NT2/D1 (cell line): ENCODE results near the gene FRRS1.

Experiments used
- DNase-seq: peaks from one replicate; pipeline ENCODE4 v3.0.0-alpha.2; 2011; ENCODE audit warnings: low read depth, low spot score
- H3K27me3 ChIP-seq: 2 replicates; pipeline ENCODE4 v1.6.0; 2011; ENCODE audit warnings: mild to moderate bottlenecking; ENCODE audit not compliant: insufficient read length, insufficient read depth
- H3K36me3 ChIP-seq: 2 replicates; pipeline ENCODE4 v1.6.1; 2011; ENCODE audit warnings: mild to moderate bottlenecking, low read length, mixed read lengths; ENCODE audit not compliant: insufficient read depth, insufficient read length
- H3K4me1 ChIP-seq: 2 replicates; pipeline ENCODE4 v1.5.1; 2011; ENCODE audit not compliant: insufficient read depth, insufficient read length
- H3K4me3 ChIP-seq: 2 replicates; pipeline ENCODE4 v1.5.1; 2011; ENCODE audit warnings: low read depth; ENCODE audit not compliant: insufficient read length
- H3K9ac ChIP-seq: 2 replicates; pipeline ENCODE4 v1.6.0; 2011; ENCODE audit warnings: low read depth; ENCODE audit not compliant: insufficient read length
- H3K9me3 ChIP-seq: 2 replicates; pipeline ENCODE4 v1.5.1; 2011; ENCODE audit warnings: mild to moderate bottlenecking, low read length; ENCODE audit not compliant: insufficient read depth
- SUZ12 ChIP-seq: IDR thresholded peaks from 2 replicates; pipeline ENCODE4 v1.6.1; 2011; ENCODE audit not compliant: insufficient read length, insufficient read depth; ENCODE audit errors: extremely low read depth
- YY1 ChIP-seq: IDR thresholded peaks from 2 replicates; pipeline ENCODE4 v1.6.1; 2011; ENCODE audit not compliant: insufficient read length, insufficient read depth
- ZNF274 ChIP-seq: IDR thresholded peaks from 2 replicates; pipeline ENCODE4 v1.6.1; 2011; ENCODE audit warnings: mild to moderate bottlenecking, low read depth, low read length

FRRS1 gene

GRCh38 chr1:99748419-99748818 is 18.0 kb downstream of the FRRS1 start:
- DNase-seq, result no peak
- no peak for TF ChIP-seq SUZ12
- no peak for TF ChIP-seq YY1
- Histone ChIP-seq H3K9me3 (no peaks in the 10 kb centered on the region), H3K27me3 (no peaks in the 10 kb centered on the region), H3K4me1 (no peaks in the 10 kb centered on the region), H3K4me3 (no peak overlapping the region), H3K9ac (no peak overlapping the region), H3K36me3 (no peaks in the 10 kb centered on the region)

GRCh38 chr1:99745684-99746083 is 20.8 kb downstream of the FRRS1 start:
- no peak for TF ChIP-seq SUZ12
- TF ChIP-seq ZNF274, result no peak
- no peak for TF ChIP-seq YY1
- H3K4me1 ChIP-seq, result no peaks in the 10 kb centered on the region
- H3K9me3 ChIP-seq, result no peaks in the 10 kb centered on the region
- no peak overlapping the region for H3K9ac ChIP-seq
- no peaks in the 10 kb centered on the region for H3K27me3 ChIP-seq
- H3K36me3 ChIP-seq, result no peaks in the 10 kb centered on the region
- H3K4me3 ChIP-seq, result no peak overlapping the region
- no peak for DNase-seq

- TF ChIP-seq YY1 (no peak), ZNF274 (no peak), SUZ12 (no peak)
- Histone ChIP-seq H3K9me3 (no peaks in the 10 kb centered on the region), H3K9ac (no peak overlapping the region), H3K4me1 (no peaks in the 10 kb centered on the region), H3K4me3 (no peak overlapping the region), H3K27me3 (no peaks in the 10 kb centered on the region), H3K36me3 (no peaks in the 10 kb centered on the region)
- no peak for DNase-seq
These were observed 21.4 kb downstream of the FRRS1 start for GRCh38 chr1:99745061-99745460.

GRCh38 chr1:99740141-99740540 is 26.3 kb downstream of the FRRS1 start:
- no peak for TF ChIP-seq ZNF274
- TF ChIP-seq YY1, result no peak
- no peak for TF ChIP-seq SUZ12
- Histone ChIP-seq H3K4me3 (no peak overlapping the region), H3K27me3 (no peaks in the 10 kb centered on the region), H3K9me3 (no peaks in the 10 kb centered on the region), H3K36me3 (no peaks in the 10 kb centered on the region), H3K9ac (no peak overlapping the region), H3K4me1 (no peaks in the 10 kb centered on the region)
- no peak for DNase-seq

- Histone ChIP-seq H3K27me3 (no peaks in the 10 kb centered on the region), H3K36me3 (no peaks in the 10 kb centered on the region), H3K4me3 (no peak overlapping the region), H3K9me3 (no peaks in the 10 kb centered on the region), H3K9ac (no peak overlapping the region), H3K4me1 (no peaks in the 10 kb centered on the region)
- no peak for TF ChIP-seq YY1
- no peak for TF ChIP-seq ZNF274
- TF ChIP-seq SUZ12, result no peak
- no peak for DNase-seq
These were observed 27.5 kb downstream of the FRRS1 start for GRCh38 chr1:99738858-99739465.

- H3K4me1 ChIP-seq, result no peaks in the 10 kb centered on the region
- no peak overlapping the region for H3K9ac ChIP-seq
- H3K4me3 ChIP-seq, result no peak overlapping the region
- TF ChIP-seq SUZ12 (no peak), YY1 (no peak), ZNF274 (no peak)
- peak; percentile 57 for DNase-seq
- no peaks in the 10 kb centered on the region for H3K9me3 ChIP-seq
- H3K36me3 ChIP-seq, result no peaks in the 10 kb centered on the region
- no peaks in the 10 kb centered on the region for H3K27me3 ChIP-seq
These were observed 29.4 kb downstream of the FRRS1 start for GRCh38 chr1:99737016-99737415.

- Histone ChIP-seq H3K27me3 (no peaks in the 10 kb centered on the region), H3K9me3 (no peaks in the 10 kb centered on the region), H3K9ac (no peak overlapping the region), H3K36me3 (no peaks in the 10 kb centered on the region), H3K4me1 (no peaks in the 10 kb centered on the region), H3K4me3 (no peak overlapping the region)
- no peak for DNase-seq
- TF ChIP-seq ZNF274, result no peak
- no peak for TF ChIP-seq SUZ12
- TF ChIP-seq YY1, result no peak
These were observed 30.6 kb downstream of the FRRS1 start for GRCh38 chr1:99735852-99736251.

- DNase-seq, result no peak
- Histone ChIP-seq H3K36me3 (no peaks in the 10 kb centered on the region), H3K4me3 (no peak overlapping the region), H3K27me3 (no peaks in the 10 kb centered on the region), H3K9me3 (no peaks in the 10 kb centered on the region), H3K4me1 (no peaks in the 10 kb centered on the region), H3K9ac (no peak overlapping the region)
- TF ChIP-seq YY1 (no peak), SUZ12 (no peak), ZNF274 (no peak)
These were observed 35.1 kb downstream of the FRRS1 start for GRCh38 chr1:99731384-99731783.
